Uterus (tissue), 4 donors: Measurements from ENCODE around the gene HAUS8. TPM values are rescaled to one million over a fixed set of nuclear protein-coding genes. Genes with fewer than 3 reads are reported as not detected.
"Not testable (repeated sequence)": the region's sequence is repeated elsewhere in the genome, so short reads cannot be mapped to it uniquely, and the experiment has no call there.

Experiments used
- DNase-seq, 2 donors: peaks; one replicate each; pipeline ENCODE4 v3.0.0-alpha.2; 2019 to 2020
- H3K27ac ChIP-seq, 2 donors: fragments of 200-600 bp; sonication (generic); 1 replicate in 1 of 2; 2 replicates in 1 of 2; pipeline ENCODE4 v1.5.1; 2016 to 2018
- H3K27me3 ChIP-seq, 2 donors: fragments of 200-600 bp; sonication (generic); one replicate each; pipeline ENCODE4 v1.5.1; 2018 to 2019; ENCODE audit warnings: control low read depth in 1 of 2
- H3K36me3 ChIP-seq, 2 donors: fragments of 200-600 bp; sonication (generic); one replicate each; pipeline ENCODE4 v1.5.1; 2019; ENCODE audit warnings: control low read depth in 1 of 2
- H3K4me1 ChIP-seq, 2 donors: fragments of 200-600 bp; sonication (generic); one replicate each; pipeline ENCODE4 v1.5.1; 2018 to 2019; ENCODE audit warnings: control low read depth in 1 of 2
- H3K4me3 ChIP-seq, 2 donors: fragments of 200-600 bp; sonication (generic); 1 replicate in 1 of 2; 2 replicates in 1 of 2; pipeline ENCODE4 v1.5.1; 2018 to 2019; ENCODE audit warnings: mild to moderate bottlenecking in 1 of 2
- H3K9me3 ChIP-seq, 2 donors: fragments of 200-600 bp; sonication (generic); one replicate each; pipeline ENCODE4 v1.5.1; 2019; ENCODE audit warnings: control low read depth in 1 of 2
- CTCF ChIP-seq, 4 experiments: fragments of 200-600 bp in 2 of 4; fragments of 450-650 bp in 2 of 4; sonication (generic) in 2 of 4; IDR thresholded peaks; one replicate each; pipeline ENCODE4 v1.5.1; 2016 to 2019; ENCODE audit warnings: antibody characterized with exemption in 4 of 4, mild to moderate bottlenecking in 2 of 4, moderate library complexity in 1 of 4
- POLR2A ChIP-seq, 2 donors: fragments of 450-650 bp; IDR thresholded peaks; one replicate each; pipeline ENCODE4 v1.6.1; 2016; ENCODE audit warnings: antibody characterized with exemption in 2 of 2, mild to moderate bottlenecking in 1 of 2, moderate library complexity in 1 of 2
- intact Hi-C: fragments of 100-400 bp; cut with DNase I; formaldehyde crosslinking; loops from one replicate; pipeline ENCODE4 v1.15.1; 2023; ENCODE audit warnings: low total_unique reads
- total RNA-seq, 4 donors: library from RNA; depleted of rRNA in 3 of 4; stranded (reverse); fragments of >200 nt in 3 of 4; gene quantifications; one replicate each; pipeline versions ENCODE4 v1.1.0 to v1.2.4, GENCODE V29; 2014 to 2023
- donor health status: DM: yes; HTN: yes; CAD: no.

The HAUS8 gene
- total RNA-seq, 4 donors from 2014 or later = 2.6 to 11.5 (median 6.9) TPM

- H3K27me3 ChIP-seq = no peaks in the 10 kb centered on the region
- no peak for DNase-seq
- no peak overlapping the region for H3K27ac ChIP-seq
- H3K36me3 ChIP-seq = no peaks in the 10 kb centered on the region
- H3K4me1 ChIP-seq = no peaks in the 10 kb centered on the region
- TF ChIP-seq CTCF (IDR thresholded peaks at IDR 0.05) (no peak), POLR2A (IDR thresholded peaks at IDR 0.05) (no peak)
- H3K9me3 ChIP-seq = no peaks in the 10 kb centered on the region
- intact Hi-C loops = no loop called here
- no peak overlapping the region for H3K4me3 ChIP-seq
Measured at GRCh38 chr19:17031741-17032140, 43.5 kb downstream of the HAUS8 start.

- Histone ChIP-seq H3K36me3 (no peaks in the 10 kb centered on the region), H3K9me3 (peaks cover 0 to 4% of the 10 kb centered on the region in 2 donors), H3K4me3 (no peak overlapping the region), H3K4me1 (no peaks in the 10 kb centered on the region), H3K27ac (no peak overlapping the region), H3K27me3 (no peaks in the 10 kb centered on the region)
- DNase-seq = no peak
- intact Hi-C loops = no loop called here
- TF ChIP-seq POLR2A (IDR thresholded peaks at IDR 0.05) (no peak), CTCF (IDR thresholded peaks at IDR 0.05) (no peak)
Measured at GRCh38 chr19:17027535-17027975, 47.7 kb downstream of the HAUS8 start.

GRCh38 chr19:17026706-17027534 lies 48.3 kb downstream of the HAUS8 start, which contains the start of gene CPAMD8:
CPAMD8 (minus strand) TSS chr19:17026810; CDS start chr19:17026642, 168 bp downstream.
- intact Hi-C loops = no loop called here
- H3K27me3 ChIP-seq = no peaks in the 10 kb centered on the region
- DNase-seq = no peak

GRCh38 chr19:17025991-17026658 lies 49.1 kb downstream of the HAUS8 start:
- H3K4me1 ChIP-seq = no peaks in the 10 kb centered on the region
- H3K27ac ChIP-seq = no peak overlapping the region
- DNase-seq = no peak
- H3K9me3 ChIP-seq = peaks cover 0 to 4% of the 10 kb centered on the region in 2 donors
- H3K4me3 ChIP-seq = no peak overlapping the region
- TF ChIP-seq POLR2A (IDR thresholded peaks at IDR 0.05) (no peak), CTCF (IDR thresholded peaks at IDR 0.05) (no peak)
- no peaks in the 10 kb centered on the region for H3K36me3 ChIP-seq
- intact Hi-C loops = no loop called here
- H3K27me3 ChIP-seq = no peaks in the 10 kb centered on the region

More at GRCh38 chr19:17026706-17027534, 48.3 kb downstream of the HAUS8 start, which contains the start of gene CPAMD8:
- Histone ChIP-seq H3K36me3 (no peaks in the 10 kb centered on the region), H3K4me3 (no peak within 1 kb of the TSS), H3K4me1 (no peaks in the 10 kb centered on the region), H3K9me3 (peaks cover 0 to 4% of the 10 kb centered on the region in 2 donors), H3K27ac (no peak within 1 kb of the TSS)
- TF ChIP-seq POLR2A (IDR thresholded peaks at IDR 0.05) = no peak
- TF ChIP-seq CTCF (IDR thresholded peaks at IDR 0.05) = no peak

GRCh38 chr19:17025361-17025760 lies 49.9 kb downstream of the HAUS8 start:
- intact Hi-C loops = no loop called here

GRCh38 chr19:17024941-17025340 lies 50.3 kb downstream of the HAUS8 start:
- DNase-seq, intact Hi-C loops, H3K27me3 ChIP-seq, H3K4me3 ChIP-seq, H3K27ac ChIP-seq, H3K4me1 ChIP-seq, H3K9me3 ChIP-seq, H3K36me3 ChIP-seq: not testable (repeated sequence)

More at GRCh38 chr19:17025361-17025760, 49.9 kb downstream of the HAUS8 start:
- no peak overlapping the region for H3K27ac ChIP-seq
- H3K4me3 ChIP-seq = no peak overlapping the region
- no peaks in the 10 kb centered on the region for H3K27me3 ChIP-seq
- no peaks in the 10 kb centered on the region for H3K4me1 ChIP-seq
- H3K9me3 ChIP-seq = peaks cover 0 to 4% of the 10 kb centered on the region in 2 donors
- no peak for TF ChIP-seq CTCF (IDR thresholded peaks at IDR 0.05)
- TF ChIP-seq POLR2A (IDR thresholded peaks at IDR 0.05) = no peak
- no peak for DNase-seq
- no peaks in the 10 kb centered on the region for H3K36me3 ChIP-seq
